Stimulated activated CD4-positive, alpha-beta T cell treated with anti-CD3 and anti-CD28 coated beads, Interleukin-12 subunit alpha, Interleukin-12 subunit beta, amount 100 ng/mL, for 4 hours (primary cell): ENCODE results near the gene CWC27.
A peak's percentile ranks its signal among the peaks of the same experiment; 100 is the strongest.

Experiments
- DNase-seq: peaks from one replicate; pipeline ENCODE4 v3.0.0-alpha.2; 2020

Gene CWC27

DNA sequence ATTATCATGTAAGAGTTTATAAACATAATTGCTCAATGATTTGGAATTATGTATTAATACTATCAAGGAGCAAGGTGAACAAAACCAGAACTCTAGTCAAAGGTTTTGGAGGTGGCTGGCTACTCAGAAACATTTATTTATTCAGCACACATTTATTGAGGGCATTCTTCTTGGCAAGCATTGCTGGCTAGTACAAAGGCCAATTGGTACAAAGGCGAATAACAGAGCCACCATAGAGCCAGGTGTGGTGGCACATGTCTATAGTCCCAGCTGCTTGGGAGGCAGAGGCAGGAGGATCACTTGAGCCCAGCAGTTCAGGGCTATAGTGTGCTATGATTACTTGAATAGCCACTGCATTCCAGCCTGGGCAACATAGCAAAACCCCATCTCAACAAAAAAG lies 242.1 kb downstream of the CWC27 start:
- no peak for DNase-seq

DNA sequence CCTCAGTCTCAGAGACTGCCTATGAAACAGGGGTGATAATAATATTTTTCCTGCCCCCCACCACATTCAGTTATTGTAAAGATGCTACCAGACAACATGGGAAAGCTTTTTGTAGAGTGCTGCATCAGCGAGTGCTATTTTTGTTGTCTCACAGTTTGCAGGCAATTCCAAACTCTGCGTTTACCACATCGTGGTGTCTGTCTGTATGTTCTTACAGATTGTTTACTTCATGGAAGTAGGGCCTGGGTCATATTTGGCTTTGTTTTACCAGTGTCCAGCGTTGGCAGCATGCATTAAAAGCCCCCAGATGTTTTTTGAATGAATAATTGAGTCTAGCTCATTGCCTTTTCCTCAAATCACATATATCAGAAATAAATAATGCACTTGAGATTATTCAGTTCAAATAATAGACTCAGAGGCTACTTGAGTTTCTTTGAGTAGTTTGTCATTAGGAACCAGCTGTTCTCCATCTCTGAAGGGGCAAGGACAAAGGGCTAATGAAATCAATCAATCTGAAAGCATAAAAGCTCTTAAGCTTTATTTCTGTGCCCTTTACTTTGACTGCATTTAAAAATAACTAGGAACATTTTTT lies 243.7 kb downstream of the CWC27 start:
- no peak for DNase-seq

- DNase-seq, result no peak
Measured at GRCh38 chr5:65013166-65013565, 244.4 kb downstream of the CWC27 start.

DNA sequence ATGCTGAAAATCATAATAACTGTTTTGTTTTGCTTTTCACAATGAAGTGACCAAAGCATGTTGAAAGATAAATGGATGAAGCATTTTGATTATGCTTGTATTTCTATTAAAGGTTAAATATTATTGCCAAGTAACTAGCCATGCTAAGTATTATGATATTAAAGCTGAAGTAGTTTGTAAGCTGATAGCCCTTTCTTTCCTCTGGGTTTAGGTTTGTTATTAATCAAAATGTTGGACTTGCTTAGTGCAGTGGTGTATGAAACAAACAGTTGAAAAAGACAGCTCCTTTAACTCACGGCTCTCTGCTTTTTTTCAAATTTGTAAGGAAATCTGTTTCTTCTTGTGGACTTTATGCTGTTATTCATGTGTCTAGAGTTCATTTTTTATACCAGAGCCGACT lies 246.0 kb downstream of the CWC27 start:
- no peak for DNase-seq

DNA sequence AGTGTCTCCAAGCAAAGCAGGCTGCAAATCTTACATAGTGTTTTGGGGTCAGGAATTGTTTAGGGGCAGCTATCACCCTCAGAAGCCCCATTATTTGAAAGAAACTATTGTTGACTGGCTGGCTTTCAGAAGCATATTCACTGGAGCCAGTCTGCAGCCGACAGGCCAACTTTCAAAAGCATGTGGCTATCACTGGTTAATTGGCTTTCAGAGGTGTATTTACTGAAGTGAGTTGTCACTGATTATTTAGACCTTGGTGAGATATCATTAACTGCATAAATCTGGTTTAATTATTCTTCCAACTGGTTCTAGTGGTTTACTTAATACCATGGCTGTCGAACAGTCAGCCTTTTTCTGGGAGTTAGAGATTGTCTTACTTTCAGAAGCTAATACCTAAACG lies 247.0 kb downstream of the CWC27 start:
- no peak for DNase-seq

GRCh38 chr5:65017636-65018035 lies 248.9 kb downstream of the CWC27 start:
- no peak for DNase-seq

DNA sequence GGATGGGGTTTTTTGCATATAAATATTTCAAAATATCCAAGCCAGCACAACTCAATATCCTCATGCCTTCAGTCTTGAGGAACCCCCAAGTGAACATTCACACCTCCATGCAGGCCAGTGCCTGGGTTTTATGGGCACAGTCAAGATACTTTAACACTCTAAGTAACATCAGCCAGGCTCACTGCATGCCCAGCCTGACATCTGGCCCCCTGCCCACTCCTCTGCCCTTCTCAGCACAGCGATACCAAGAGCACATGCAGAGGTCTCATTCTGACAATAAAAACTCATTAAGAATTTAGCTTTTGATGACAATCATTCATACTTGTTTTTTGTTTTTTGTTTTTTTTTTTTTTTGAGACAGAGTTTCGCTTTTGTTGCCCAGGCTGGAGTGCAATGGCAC lies 250.0 kb downstream of the CWC27 start:
- DNase-seq, result no peak

DNA sequence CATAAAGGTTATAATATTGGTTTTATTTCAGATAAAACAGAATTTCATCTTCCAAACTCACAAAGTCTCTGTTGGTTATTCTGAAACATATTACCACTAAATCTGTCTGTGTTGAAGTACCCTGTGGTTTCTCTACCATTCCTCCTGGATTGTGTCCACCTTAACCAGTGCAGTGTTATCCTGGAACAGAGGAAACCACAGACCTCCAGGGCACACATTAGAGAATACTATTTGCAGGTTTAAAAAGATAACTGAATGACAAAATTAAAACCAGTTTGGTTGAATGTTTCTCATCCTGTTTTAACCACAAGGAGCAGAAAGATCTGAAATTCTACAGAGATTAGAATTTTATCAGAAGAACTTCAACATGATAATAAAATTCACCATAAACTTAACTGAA lies 251.8 kb downstream of the CWC27 start:
- DNase-seq, result no peak

DNA sequence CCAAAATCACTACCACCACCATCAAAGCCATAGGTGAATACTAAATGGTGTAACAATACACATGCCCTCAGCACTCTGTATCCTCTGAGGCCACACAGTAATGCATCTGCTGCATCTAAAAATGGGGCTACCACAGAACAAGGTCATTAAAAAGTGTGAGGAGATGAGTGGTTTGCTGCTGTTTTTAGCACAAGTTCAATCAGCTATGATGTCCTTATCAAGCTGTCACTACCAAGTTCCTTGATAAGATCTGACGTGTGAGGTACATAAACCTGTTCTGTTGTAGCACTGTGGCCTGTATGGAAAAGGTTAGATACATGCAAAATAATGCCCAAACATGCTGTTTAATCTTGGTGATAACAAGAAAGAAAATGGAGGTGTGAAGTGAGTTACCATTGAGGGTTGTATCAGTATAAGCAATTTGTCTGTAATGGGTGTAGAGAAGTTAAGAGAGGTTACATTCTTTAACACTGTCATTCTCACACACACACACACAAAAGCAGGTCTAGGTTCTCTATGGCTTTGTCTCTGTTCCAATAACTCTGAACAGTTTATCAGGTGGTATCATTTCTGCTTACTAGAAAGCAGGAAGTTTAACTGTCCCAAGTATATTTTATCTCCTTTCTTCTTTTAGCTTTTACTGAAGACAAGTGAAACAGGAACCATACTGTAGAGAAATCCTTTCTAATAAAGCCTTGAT lies 252.9 kb downstream of the CWC27 start:
- DNase-seq, result no peak

GRCh38 chr5:65022932-65023331 lies 254.2 kb downstream of the CWC27 start:
- no peak for DNase-seq

GRCh38 chr5:65024681-65025080 lies 256.0 kb downstream of the CWC27 start:
- DNase-seq, result no peak

GRCh38 chr5:65026816-65027548 lies 258.3 kb downstream of the CWC27 start:
- no peak for DNase-seq

- DNase-seq, result no peak
Measured at GRCh38 chr5:65029178-65029577, 260.4 kb downstream of the CWC27 start.

DNA sequence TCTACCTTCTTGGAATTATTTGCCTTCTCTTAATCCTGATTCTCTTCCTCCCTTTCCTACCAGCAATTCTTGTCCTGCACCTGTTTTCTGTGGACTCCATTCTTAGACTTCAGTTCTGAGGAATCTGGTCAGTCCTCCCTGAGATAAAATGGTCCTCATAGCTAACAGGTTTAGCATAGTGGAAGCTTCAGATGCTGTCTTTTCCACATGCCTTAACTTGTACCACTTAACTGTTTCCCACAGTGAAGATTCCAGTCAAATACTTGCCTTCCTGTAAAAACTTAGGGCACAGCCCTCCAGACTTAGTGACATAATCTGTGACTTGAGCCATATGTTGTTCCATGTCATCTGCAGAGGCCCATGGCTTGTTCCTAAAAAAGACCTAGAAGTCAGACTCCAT lies 261.3 kb downstream of the CWC27 start:
- DNase-seq, result no peak

DNA sequence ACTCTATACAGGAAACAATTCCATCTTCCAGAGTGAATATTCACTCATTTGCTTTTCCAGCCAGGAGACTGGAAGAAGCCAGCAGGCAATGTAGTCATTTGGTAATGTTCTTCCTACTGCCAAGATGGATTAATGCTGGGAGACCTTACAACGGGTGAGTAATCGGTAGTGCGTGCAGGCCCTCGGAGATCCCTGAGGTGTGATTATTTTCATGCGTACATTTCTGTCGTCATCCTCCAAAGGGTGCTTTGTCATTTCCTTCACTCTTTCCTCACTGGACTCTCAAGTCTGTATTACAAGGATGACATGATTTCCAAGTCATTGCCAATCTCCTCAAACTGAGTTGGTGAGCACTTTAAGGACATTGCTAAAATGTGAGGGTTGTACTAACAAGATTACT lies 263.5 kb downstream of the CWC27 start:
- no peak for DNase-seq

- no peak for DNase-seq
Measured at GRCh38 chr5:65034029-65034812, 265.5 kb downstream of the CWC27 start.

DNA sequence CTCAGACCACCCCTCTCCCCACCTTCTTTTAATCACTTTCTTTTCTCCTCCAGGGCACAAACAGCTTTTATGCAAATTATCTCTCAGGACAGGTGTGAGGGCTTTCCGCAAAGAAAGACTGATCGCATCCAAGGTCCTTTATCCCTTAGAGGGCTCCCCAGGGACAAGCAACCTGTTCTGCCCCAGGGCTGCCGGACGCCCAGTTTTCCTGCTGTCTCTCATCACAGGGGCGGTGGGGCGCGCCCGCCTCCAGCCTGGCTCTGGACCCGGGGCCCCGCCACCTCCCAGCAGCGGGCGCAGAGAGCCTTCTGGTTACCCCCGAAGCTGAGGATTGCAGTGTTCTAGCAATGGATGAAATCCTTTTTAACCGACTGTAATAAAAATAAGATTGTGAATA lies 266.1 kb downstream of the CWC27 start:
- no peak for DNase-seq

- DNase-seq, result peak; percentile 67
Measured at GRCh38 chr5:65035211-65036206, 266.8 kb downstream of the CWC27 start.

DNA sequence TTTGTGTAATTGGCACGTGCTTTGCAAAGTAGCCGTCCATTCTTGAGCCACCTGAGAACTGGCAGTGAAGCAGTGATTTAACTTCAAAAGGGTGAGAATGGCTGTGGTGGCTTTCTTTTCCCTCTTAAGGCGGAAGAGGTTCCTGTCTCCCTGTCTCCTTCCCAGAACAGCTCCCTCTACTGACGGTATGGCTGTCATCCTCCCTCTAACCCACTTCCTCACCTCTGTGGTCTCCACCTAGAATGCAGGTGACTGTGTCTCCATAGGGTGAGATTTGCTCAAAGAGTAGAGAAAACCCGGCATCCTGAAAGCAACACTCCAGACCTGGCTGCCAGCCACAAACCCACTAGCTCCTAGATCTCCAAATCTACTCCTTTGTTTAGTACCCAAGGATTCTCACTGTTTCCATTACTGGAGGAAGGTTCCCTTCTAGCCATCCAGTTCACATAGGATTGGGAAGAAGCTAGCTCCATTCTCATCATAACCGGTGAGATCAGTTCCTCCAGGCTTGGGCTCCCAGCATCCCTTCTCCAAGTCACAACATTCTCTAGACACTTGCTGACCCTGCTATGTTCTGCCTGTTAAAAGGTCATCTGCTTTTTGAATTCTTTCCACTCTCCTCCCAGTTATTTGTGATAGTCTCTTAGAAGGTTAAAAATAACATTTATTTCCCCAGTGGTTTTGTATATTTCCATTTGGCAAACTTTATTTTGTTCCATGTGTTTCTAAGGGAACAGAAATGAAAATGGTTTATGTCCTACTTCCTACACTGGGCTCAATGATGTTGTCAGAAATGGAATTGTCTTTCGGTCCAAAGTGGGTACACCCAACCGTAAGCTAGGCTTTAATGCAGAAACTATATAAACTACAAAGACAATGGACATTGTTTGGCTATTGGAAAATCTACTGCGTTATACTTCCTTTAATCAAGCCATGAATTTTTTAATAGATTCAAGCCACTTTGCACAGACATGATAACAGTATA lies 269.4 kb downstream of the CWC27 start:
- DNase-seq, result no peak

- no peak for DNase-seq
Measured at GRCh38 chr5:65041296-65042158, 272.8 kb downstream of the CWC27 start.
